MM.1S (cell line): Measurements from ENCODE around the gene KSR1.
"Not testable (repeated sequence)": the region's sequence is repeated elsewhere in the genome, so short reads cannot be mapped to it uniquely, and the experiment has no call there.

Source experiments
- DNase-seq: peaks from one replicate; pipeline ENCODE4 v3.0.0-alpha.2; 2015
- H2AFZ ChIP-seq: fragments of 300-600 bp; sonication (generic); 2 replicates; pipeline ENCODE4 v1.6.0; 2016; ENCODE audit warnings: antibody characterized with exemption, low read length
- H3F3A ChIP-seq: fragments of 300-600 bp; sonication (generic); 2 replicates; pipeline ENCODE4 v1.6.1; 2016; ENCODE audit warnings: mild to moderate bottlenecking, antibody characterized with exemption, low read length, moderate library complexity, mixed read lengths; ENCODE audit not compliant: insufficient read depth
- H3K27ac ChIP-seq: fragments of 300-600 bp; sonication (generic); 2 replicates; pipeline ENCODE4 v1.5.1; 2016; ENCODE audit warnings: mild to moderate bottlenecking, low read length
- H3K27me3 ChIP-seq: fragments of 300-600 bp; sonication (generic); replicated peaks from 2 replicates; pipeline ENCODE4 v1.6.0; 2016; ENCODE audit warnings: low read length; ENCODE audit not compliant: insufficient read depth
- H3K36me3 ChIP-seq: fragments of 300-600 bp; sonication (generic); replicated peaks from 2 replicates; pipeline ENCODE4 v1.6.1; 2016; ENCODE audit warnings: mild to moderate bottlenecking, low read length, mixed read lengths; ENCODE audit not compliant: insufficient read depth
- H3K4me1 ChIP-seq: fragments of 300-600 bp; sonication (generic); 2 replicates; pipeline ENCODE4 v1.6.1; 2016; ENCODE audit warnings: low read length, mixed read lengths
- H3K4me2 ChIP-seq: fragments of 300-600 bp; sonication (generic); 2 replicates; pipeline ENCODE4 v1.6.0; 2016; ENCODE audit warnings: low read depth, low read length
- H3K4me3 ChIP-seq: fragments of 300-600 bp; sonication (generic); 2 replicates; pipeline ENCODE4 v1.5.1; 2016; ENCODE audit warnings: low read length, mixed read lengths
- H3K79me2 ChIP-seq: fragments of 300-600 bp; sonication (generic); 2 replicates; pipeline ENCODE4 v1.6.1; 2016; ENCODE audit warnings: mixed run types, low read length, mixed read lengths
- H3K9ac ChIP-seq: fragments of 300-600 bp; sonication (generic); 2 replicates; pipeline ENCODE4 v1.6.1; 2016; ENCODE audit warnings: low read length, mixed read lengths
- H3K9me2 ChIP-seq: fragments of 300-600 bp; sonication (generic); replicated peaks from 2 replicates; pipeline ENCODE4 v1.6.1; 2016; ENCODE audit warnings: mild to moderate bottlenecking, low read length, mixed read lengths; ENCODE audit not compliant: insufficient read depth
- H3K9me3 ChIP-seq: fragments of 300-600 bp; sonication (generic); replicated peaks from 2 replicates; pipeline ENCODE4 v1.6.1; 2016; ENCODE audit warnings: mild to moderate bottlenecking, low read length, mixed read lengths; ENCODE audit not compliant: insufficient read depth
- H4K20me1 ChIP-seq: fragments of 300-600 bp; sonication (generic); 2 replicates; pipeline ENCODE4 v1.6.1; 2016; ENCODE audit warnings: mild to moderate bottlenecking, low read length, moderate library complexity, mixed read lengths; ENCODE audit not compliant: insufficient read depth
- EZH2 ChIP-seq: fragments of 300-600 bp; sonication (generic); optimal IDR thresholded peaks from 2 replicates; pipeline ENCODE3; 2017; ENCODE audit warnings: low read depth, mild to moderate bottlenecking, antibody characterized with exemption, low read length, mixed read lengths
- EZH2phosphoT487 ChIP-seq: fragments of 300-600 bp; sonication (generic); IDR thresholded peaks from 2 replicates; pipeline ENCODE4 v1.6.1; 2018; ENCODE audit warnings: antibody characterized with exemption, low read length
- TF ChIP-seq, protein P1 (sequence below): fragments of 300-600 bp; sonication (generic); IDR thresholded peaks from 2 replicates; pipeline ENCODE4 v1.5.1; 2016; ENCODE audit warnings: antibody characterized with exemption, low read length, mixed read lengths

KSR1 gene

DNA sequence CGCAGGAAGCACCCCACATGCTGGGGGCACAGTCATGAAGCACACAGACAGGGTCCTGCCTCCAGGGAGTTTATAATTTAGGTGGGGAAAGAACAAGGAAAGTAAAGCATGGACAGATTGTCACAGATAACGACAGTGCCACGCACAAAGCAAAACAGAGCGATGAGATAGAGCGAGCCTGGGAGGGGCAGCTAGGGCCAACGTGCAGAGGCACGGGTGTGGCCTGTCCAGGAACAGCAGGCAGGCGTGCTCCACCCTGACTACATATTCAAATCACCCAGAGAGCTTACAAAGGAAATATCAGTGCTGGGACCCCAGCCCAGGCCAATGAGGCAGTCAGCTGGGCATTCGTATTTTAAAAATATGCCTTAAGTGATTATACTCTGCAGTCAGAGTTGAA is 191.5 kb downstream of the KSR1 start:
- Histone ChIP-seq H3K9me3 (no peaks in the 10 kb centered on the region), H3K4me1 (no peaks in the 10 kb centered on the region), H3K9ac (no peak overlapping the region), H3K4me2 (no peak overlapping the region), H2AFZ (no peak overlapping the region), H3F3A (no peaks in the 10 kb centered on the region), H3K9me2 (no peaks in the 10 kb centered on the region), H3K4me3 (no peak overlapping the region), H3K27ac (no peak overlapping the region), H3K27me3 (no peaks in the 10 kb centered on the region), H4K20me1 (no peaks in the 10 kb centered on the region), H3K79me2 (no peaks in the 10 kb centered on the region), H3K36me3 (no peaks in the 10 kb centered on the region)
- no peak for DNase-seq
- TF ChIP-seq EZH2phosphoT487 (no peak), EZH2 (no peak)
- TF ChIP-seq, protein P1, sequence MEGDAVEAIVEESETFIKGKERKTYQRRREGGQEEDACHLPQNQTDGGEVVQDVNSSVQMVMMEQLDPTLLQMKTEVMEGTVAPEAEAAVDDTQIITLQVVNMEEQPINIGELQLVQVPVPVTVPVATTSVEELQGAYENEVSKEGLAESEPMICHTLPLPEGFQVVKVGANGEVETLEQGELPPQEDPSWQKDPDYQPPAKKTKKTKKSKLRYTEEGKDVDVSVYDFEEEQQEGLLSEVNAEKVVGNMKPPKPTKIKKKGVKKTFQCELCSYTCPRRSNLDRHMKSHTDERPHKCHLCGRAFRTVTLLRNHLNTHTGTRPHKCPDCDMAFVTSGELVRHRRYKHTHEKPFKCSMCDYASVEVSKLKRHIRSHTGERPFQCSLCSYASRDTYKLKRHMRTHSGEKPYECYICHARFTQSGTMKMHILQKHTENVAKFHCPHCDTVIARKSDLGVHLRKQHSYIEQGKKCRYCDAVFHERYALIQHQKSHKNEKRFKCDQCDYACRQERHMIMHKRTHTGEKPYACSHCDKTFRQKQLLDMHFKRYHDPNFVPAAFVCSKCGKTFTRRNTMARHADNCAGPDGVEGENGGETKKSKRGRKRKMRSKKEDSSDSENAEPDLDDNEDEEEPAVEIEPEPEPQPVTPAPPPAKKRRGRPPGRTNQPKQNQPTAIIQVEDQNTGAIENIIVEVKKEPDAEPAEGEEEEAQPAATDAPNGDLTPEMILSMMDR = no peak

DNA sequence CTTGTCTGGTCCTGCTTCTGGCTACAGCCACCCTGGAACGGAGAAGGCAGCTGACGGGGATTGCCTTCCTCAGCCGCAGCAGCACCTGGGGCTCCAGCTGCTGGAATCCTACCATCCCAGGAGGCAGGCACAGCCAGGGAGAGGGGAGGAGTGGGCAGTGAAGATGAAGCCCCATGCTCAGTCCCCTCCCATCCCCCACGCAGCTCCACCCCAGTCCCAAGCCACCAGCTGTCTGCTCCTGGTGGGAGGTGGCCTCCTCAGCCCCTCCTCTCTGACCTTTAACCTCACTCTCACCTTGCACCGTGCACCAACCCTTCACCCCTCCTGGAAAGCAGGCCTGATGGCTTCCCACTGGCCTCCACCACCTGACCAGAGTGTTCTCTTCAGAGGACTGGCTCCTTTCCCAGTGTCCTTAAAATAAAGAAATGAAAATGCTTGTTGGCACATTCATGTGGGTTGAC is 192.9 kb downstream of the KSR1 start:
- H3K79me2 ChIP-seq = not testable (repeated sequence)

DNA sequence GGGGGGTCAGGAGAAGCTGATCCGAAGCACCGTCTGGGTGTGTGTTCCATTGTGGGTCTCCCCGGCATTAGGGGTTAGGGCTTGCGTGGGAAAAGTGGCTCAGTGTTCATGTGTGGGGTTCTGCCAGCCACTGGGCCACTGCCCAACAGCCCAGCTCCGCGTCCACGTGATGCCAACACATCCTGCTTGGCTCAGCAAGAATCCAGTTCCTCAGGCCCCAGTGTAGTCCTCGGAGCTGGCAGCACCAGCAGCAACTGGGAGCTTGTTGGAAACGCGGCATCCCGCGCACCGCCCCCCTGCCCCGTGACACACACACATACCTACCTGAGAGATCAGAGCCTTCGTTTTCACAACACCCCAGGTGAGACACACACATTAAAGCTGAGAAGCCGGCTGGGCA is 193.7 kb downstream of the KSR1 start:
- TF ChIP-seq EZH2phosphoT487 (no peak), EZH2 (no peak)
- TF ChIP-seq, protein P1 = no peak
- Histone ChIP-seq H3K9ac (no peak overlapping the region), H3K27me3 (no peaks in the 10 kb centered on the region), H3K4me2 (no peak overlapping the region), H3K79me2 (no peaks in the 10 kb centered on the region), H2AFZ (no peak overlapping the region), H3F3A (no peaks in the 10 kb centered on the region), H3K4me1 (no peaks in the 10 kb centered on the region), H3K9me2 (no peaks in the 10 kb centered on the region), H3K27ac (no peak overlapping the region), H3K36me3 (no peaks in the 10 kb centered on the region), H3K9me3 (no peaks in the 10 kb centered on the region), H3K4me3 (no peak overlapping the region), H4K20me1 (no peaks in the 10 kb centered on the region)
- DNase-seq = no peak

More for the DNA sequence above, 192.9 kb downstream of the KSR1 start:
- not testable (repeated sequence) for H3K9me2 ChIP-seq, H3K27me3 ChIP-seq, H3K9ac ChIP-seq, DNase-seq, H3F3A ChIP-seq, H3K27ac ChIP-seq, H3K4me3 ChIP-seq, H3K4me1 ChIP-seq, H3K36me3 ChIP-seq, H2AFZ ChIP-seq, H3K9me3 ChIP-seq, H3K4me2 ChIP-seq, H4K20me1 ChIP-seq

DNA sequence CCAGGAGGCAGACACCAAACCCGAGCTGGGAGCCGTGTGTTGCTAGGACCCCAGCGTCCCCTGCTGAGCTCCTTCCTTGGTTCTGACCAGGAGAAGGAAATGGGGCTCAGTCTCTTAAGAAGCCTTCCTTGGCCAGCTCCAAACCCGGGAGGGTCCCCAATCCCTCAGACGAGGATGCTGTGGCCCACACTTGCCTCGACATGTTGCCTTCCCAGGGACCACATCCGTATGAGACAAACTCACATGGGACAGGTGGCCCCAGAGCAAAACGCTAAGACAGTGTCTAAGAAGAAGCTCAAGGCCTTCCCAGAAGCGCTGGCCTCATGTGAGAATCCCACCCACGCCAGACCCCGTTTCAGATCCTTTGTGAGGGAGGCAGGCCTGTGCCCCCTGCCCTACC is 194.6 kb downstream of the KSR1 start:
- Histone ChIP-seq H3K9me3 (no peaks in the 10 kb centered on the region), H3K4me1 (no peaks in the 10 kb centered on the region), H3K9ac (no peak overlapping the region), H3K9me2 (no peaks in the 10 kb centered on the region), H2AFZ (no peak overlapping the region), H3K36me3 (no peaks in the 10 kb centered on the region), H3F3A (no peaks in the 10 kb centered on the region), H3K4me3 (no peak overlapping the region), H3K27ac (no peak overlapping the region), H4K20me1 (no peaks in the 10 kb centered on the region), H3K27me3 (no peaks in the 10 kb centered on the region), H3K79me2 (no peaks in the 10 kb centered on the region), H3K4me2 (no peak overlapping the region)
- no peak for DNase-seq
- TF ChIP-seq EZH2phosphoT487 (no peak), EZH2 (no peak)
- TF ChIP-seq, protein P1 = no peak
